SK-N-MC (cell line): Measurements from ENCODE around the gene PRDX4.

Experiments used
- DNase-seq: peaks from one replicate; pipeline ENCODE4 v3.0.0-alpha.2; 2011; ENCODE audit warnings: low read depth, low spot score
- H3K27ac ChIP-seq: fragments of 200-600 bp; sonication (generic); 2 replicates; pipeline ENCODE4 v1.5.1; 2016; ENCODE audit warnings: mixed run types
- H3K36me3 ChIP-seq: fragments of 200-600 bp; sonication (generic); 2 replicates; pipeline ENCODE4 v1.6.1; 2017; ENCODE audit warnings: antibody characterized with exemption, low read length, mixed read lengths; ENCODE audit not compliant: insufficient read depth
- H3K4me3 ChIP-seq: fragments of 200-600 bp; sonication (generic); 2 replicates; pipeline ENCODE4 v1.5.1; 2016
- H3K9ac ChIP-seq: fragments of 200-600 bp; sonication (generic); 2 replicates; pipeline ENCODE4 v1.8.0; 2017; ENCODE audit warnings: mixed run types, mixed read lengths; ENCODE audit not compliant: insufficient read length
- H3K9me3 ChIP-seq: fragments of 200-600 bp; sonication (generic); 2 replicates; pipeline ENCODE4 v1.6.1; 2017; ENCODE audit warnings: low read depth, mild to moderate bottlenecking, antibody characterized with exemption, low read length, moderate library complexity, mixed read lengths
- EZH2 ChIP-seq: fragments of 200-600 bp; sonication (generic); IDR thresholded peaks from one replicate; pipeline ENCODE4 v1.6.1; 2017; ENCODE audit warnings: antibody characterized with exemption
- FOXP2 ChIP-seq: optimal IDR thresholded peaks from 2 replicates; pipeline ENCODE3; 2011; ENCODE audit warnings: mild to moderate bottlenecking, moderate library complexity; ENCODE audit not compliant: insufficient read depth; ENCODE audit errors: extremely low read length, control extremely low read depth
- POLR2AphosphoS5 ChIP-seq: IDR thresholded peaks from 2 replicates; pipeline ENCODE4 v1.6.1; 2012; ENCODE audit warnings: mild to moderate bottlenecking, low read depth, low read length, borderline replicate concordance

The PRDX4 gene

DNA sequence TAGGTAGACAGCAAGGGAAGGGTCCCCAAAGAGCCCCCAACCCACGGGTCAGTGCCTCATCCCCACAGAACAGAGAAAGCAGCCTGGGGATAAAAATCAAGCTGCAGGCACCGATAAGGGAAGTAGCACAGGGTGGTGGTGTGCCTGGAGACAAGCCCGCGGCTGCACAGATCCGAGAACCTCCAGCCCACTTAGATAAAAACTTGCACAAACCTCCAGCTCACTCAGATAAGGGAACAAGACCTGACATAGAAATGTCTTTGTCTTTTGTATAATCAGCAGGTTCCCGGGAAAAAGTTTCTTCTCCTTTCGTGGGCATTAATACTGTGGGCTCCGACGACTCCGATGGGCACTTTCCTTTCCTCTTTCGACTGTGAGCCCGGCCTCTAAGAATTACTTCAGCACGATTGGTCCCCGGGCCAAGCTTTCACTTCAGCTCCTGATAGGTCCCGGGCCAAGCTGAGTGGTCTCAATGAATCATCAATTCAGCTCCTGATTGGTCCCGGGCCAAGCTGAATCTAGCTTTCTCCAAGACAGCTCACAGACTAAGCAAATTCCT, 32.4 kb downstream of the PRDX4 start:
- no peak overlapping the region for H3K4me3 ChIP-seq
- no peak for TF ChIP-seq POLR2AphosphoS5
- no peak for TF ChIP-seq EZH2
- TF ChIP-seq FOXP2 = no peak
- H3K9ac ChIP-seq = no peak overlapping the region
- DNase-seq = no peak
- peaks cover 4% of the 10 kb centered on the region; the same call in 1 of the 2 replicates for H3K36me3 ChIP-seq
- no peaks in the 10 kb centered on the region for H3K9me3 ChIP-seq
- H3K27ac ChIP-seq = no peak overlapping the region

DNA sequence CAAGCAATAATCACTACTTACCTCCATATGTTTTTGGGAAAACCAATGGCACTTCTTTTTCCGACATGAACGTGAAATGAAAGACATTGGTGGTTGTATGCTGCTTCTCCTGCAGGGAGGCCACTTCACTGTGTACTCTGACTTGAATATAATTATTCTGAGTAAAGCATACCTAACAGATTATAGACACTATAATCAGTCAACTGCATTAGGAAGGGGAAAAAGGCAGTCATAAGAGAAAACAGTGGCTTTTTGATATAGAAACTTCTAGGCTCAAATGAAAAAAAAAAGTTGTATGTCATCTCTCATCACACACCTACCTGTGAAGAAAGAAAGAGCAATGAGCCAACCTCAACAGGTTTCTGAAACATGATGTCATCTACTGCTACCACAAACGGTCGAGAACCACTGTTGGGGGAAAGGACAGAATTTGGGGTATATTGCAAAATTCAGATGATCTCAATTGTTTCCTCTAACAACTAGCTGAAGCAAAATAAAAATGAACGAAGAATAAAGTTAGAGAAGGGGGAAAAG, 37.4 kb downstream of the PRDX4 start:
- no peak overlapping the region for H3K9ac ChIP-seq
- H3K4me3 ChIP-seq = no peak overlapping the region
- no peak for TF ChIP-seq EZH2
- no peak for TF ChIP-seq POLR2AphosphoS5
- no peak for TF ChIP-seq FOXP2
- no peak overlapping the region for H3K27ac ChIP-seq
- no peaks in the 10 kb centered on the region for H3K9me3 ChIP-seq
- H3K36me3 ChIP-seq = peaks cover 16% of the 10 kb centered on the region
- DNase-seq = no peak

DNA sequence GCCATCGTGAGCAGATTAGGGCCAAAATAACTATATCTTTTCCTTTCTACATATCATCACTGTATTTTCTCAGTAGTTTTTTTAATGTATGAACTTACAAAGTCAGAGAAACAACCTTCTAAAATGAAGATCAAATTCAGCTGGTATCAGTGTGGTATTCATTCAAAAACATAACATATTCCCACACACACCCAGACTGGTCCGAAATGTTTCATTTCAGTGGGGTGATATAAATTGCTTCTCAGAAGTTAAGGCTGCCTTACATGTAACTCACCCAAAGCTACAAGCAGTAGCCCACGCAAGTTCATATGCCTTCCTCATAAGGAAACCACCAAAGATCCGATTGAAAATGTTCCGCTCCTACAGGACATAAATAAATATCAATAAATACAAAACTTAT, 37.9 kb downstream of the PRDX4 start:
- no peak overlapping the region for H3K27ac ChIP-seq
- no peak overlapping the region for H3K4me3 ChIP-seq
- H3K36me3 ChIP-seq = peaks cover 16% of the 10 kb centered on the region
- no peaks in the 10 kb centered on the region for H3K9me3 ChIP-seq
- TF ChIP-seq POLR2AphosphoS5 = no peak
- TF ChIP-seq EZH2 = no peak
- no peak for TF ChIP-seq FOXP2
- no peak overlapping the region for H3K9ac ChIP-seq
- no peak for DNase-seq

DNA sequence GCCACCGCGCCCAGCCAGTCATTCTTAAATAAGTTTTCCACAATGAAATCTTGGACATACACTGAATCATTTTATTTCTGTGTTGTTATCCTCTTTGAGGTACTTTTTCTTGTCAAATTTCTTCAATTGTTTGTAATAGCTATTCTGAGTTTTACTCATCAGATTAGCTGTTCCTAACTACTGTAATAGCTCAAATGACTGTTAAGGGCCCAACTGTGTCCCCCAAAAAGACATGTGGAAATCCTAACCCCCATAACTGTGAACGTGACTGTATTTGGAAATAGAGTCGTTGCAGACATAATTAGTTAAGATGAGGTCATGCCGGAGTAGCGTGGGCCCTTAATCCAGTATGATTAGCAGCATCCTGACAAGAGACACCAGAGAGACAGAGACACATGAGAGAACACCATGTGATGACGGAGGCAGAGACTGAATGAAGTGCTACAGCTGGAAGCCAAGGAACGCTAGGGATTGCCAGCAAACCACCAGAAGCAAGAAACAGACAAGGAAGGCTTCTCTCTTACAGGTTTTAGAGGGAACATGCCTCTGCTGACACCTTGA, 52.9 kb downstream of the PRDX4 start:
- TF ChIP-seq FOXP2 (no peak), POLR2AphosphoS5 (no peak), EZH2 (no peak)
- Histone ChIP-seq H3K36me3 (peaks cover 11% of the 10 kb centered on the region; the same call in 1 of the 2 replicates), H3K9me3 (no peaks in the 10 kb centered on the region), H3K27ac (no peak overlapping the region), H3K4me3 (no peak overlapping the region), H3K9ac (no peak overlapping the region)
- DNase-seq = no peak

DNA sequence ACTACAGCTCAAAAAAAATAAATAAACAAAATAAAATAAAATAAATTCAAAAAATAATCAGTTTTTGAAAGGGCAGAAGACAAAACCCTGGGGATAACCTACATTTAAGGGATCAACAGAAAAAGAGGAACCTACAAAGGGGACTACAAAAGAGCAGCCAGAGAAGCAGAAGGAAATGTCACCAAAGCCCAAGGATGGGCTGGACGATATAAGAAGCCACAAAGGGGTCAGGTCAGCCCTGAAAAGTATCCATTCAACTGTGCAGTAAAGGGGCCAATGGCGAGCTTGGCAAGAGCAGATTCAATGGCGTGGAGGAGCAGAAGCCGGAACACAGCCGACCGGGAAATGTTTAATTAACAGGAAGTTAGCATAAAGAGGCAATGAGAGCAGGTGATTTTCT, 58.9 kb downstream of the PRDX4 start:
- no peak for DNase-seq
- peaks cover 4% of the 10 kb centered on the region; the same call in 1 of the 2 replicates for H3K36me3 ChIP-seq
- H3K9ac ChIP-seq = no peak overlapping the region
- TF ChIP-seq FOXP2 (no peak), EZH2 (no peak), POLR2AphosphoS5 (no peak)
- no peak overlapping the region for H3K27ac ChIP-seq
- no peaks in the 10 kb centered on the region for H3K9me3 ChIP-seq
- no peak overlapping the region for H3K4me3 ChIP-seq

DNA sequence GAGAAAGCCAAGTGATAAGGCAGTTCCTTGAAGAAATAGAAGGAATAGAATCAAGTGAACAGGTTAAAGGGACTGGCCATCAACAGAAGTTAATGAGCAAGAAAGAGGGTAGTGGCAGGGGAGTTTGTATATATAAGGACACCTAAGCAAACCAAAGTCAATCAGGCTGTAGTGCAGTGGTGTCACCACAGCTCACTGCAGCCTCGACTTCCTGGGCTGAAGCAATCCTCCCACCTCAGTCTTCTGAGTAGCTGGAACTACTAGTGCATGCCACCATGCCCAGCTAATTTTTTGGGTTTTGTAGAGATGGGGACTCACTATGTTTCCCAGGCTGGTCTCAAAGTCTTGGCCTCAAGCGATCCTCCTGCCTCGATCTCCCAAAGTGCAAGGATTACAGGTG, 59.9 kb downstream of the PRDX4 start:
- H3K4me3 ChIP-seq = no peak overlapping the region
- no peak for DNase-seq
- TF ChIP-seq EZH2 = no peak
- TF ChIP-seq POLR2AphosphoS5 = no peak
- H3K27ac ChIP-seq = no peak overlapping the region
- no peaks in the 10 kb centered on the region for H3K9me3 ChIP-seq
- H3K9ac ChIP-seq = no peak overlapping the region
- H3K36me3 ChIP-seq = no peaks in the 10 kb centered on the region; the same call in 1 of the 2 replicates

DNA sequence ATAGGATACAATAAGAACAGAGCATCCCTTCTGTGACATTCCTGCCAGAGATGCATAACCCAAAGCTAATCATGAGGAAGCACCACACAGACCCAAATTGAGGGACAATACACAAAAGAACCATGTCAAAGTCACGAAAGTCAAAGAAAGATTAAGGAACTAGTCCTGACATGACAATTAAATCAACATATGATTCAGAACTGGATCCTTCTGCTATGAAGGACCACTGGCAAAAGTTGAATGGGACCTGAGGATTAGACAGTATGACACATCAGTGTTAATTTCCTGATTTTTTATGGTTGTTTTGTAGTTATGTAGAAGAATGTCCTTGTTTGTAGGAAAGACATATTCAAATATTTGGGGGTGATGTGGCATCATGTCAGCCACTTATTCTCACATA, 61.9 kb downstream of the PRDX4 start:
- Histone ChIP-seq H3K9ac (no peak overlapping the region), H3K9me3 (no peaks in the 10 kb centered on the region), H3K4me3 (no peak overlapping the region), H3K27ac (no peak overlapping the region), H3K36me3 (peaks cover 4% of the 10 kb centered on the region; the same call in 1 of the 2 replicates)
- TF ChIP-seq POLR2AphosphoS5 (no peak), FOXP2 (no peak), EZH2 (no peak)
- no peak for DNase-seq

DNA sequence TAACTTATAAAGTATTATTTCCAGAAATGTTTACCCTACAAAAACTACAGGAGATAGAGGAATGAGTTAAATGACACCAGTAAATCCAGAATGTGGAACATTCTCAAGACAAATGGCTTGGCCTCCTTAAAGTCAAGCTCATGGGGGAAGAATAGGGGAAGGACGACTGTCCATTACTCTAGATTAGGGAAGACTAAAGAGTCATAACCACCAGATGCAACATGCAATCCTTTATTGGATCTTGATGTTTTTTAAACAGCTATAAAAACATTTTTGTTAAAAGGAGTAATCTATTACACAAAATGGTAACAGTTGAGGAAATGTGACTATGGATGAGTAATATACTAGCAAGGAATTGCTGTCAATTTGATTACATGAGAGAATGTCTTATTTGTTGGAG, 64.7 kb downstream of the PRDX4 start:
- Histone ChIP-seq H3K4me3 (no peak overlapping the region), H3K9me3 (no peaks in the 10 kb centered on the region), H3K9ac (no peak overlapping the region), H3K27ac (no peak overlapping the region), H3K36me3 (peaks cover 4% of the 10 kb centered on the region; the same call in 1 of the 2 replicates)
- DNase-seq = no peak
- TF ChIP-seq POLR2AphosphoS5 (no peak), FOXP2 (no peak), EZH2 (no peak)
